PC-9 (cell line): ENCODE measurements around the gene B4GALNT3. TPM values are rescaled to one million over a fixed set of nuclear protein-coding genes. Genes with fewer than 3 reads are reported as not detected.

Experiments
- BruUV-seq: library from RNA; stranded (reverse); fragments of 400-500 nt; replicated peaks from 2 replicates; lab custom pipeline; 2021; lab: Mats Ljungman, UMichigan
- CTCF ChIA-PET: fragments of 300-600 bp; sonication (Branson Sonifier 250); formaldehyde crosslinking; loops from one replicate; lab custom pipeline; 2022; ENCODE audit warnings: antibody characterized with exemption; lab: Charles Lee
- POLR2A ChIA-PET: fragments of 300-600 bp; sonication (Branson Sonifier 250); formaldehyde crosslinking; loops from one replicate; lab custom pipeline; 2022; ENCODE audit warnings: antibody characterized with exemption; ENCODE audit not compliant: unreplicated experiment; lab: Charles Lee
- DNase-seq, 2 experiments: peaks; one replicate each; pipeline versions ENCODE4 v3.0.0 to v3.0.0-alpha.2; 2015 to 2022; ENCODE audit warnings: mixed read lengths in 1 of 2
- H2AFZ ChIP-seq: fragments of 200-600 bp; sonication (generic); 2 replicates; pipeline ENCODE4 v1.8.1; 2017; ENCODE audit warnings: antibody characterized with exemption
- H3F3A ChIP-seq: fragments of 200-600 bp; sonication (generic); 2 replicates; pipeline ENCODE4 v1.8.1; 2017; ENCODE audit warnings: antibody characterized with exemption, mild to moderate bottlenecking, low read depth; ENCODE audit not compliant: insufficient read depth
- H3K27ac ChIP-seq: fragments of 200-600 bp; sonication (generic); 2 replicates; pipeline ENCODE4 v1.6.1; 2016; ENCODE audit warnings: mixed run types
- H3K27me3 ChIP-seq: fragments of 200-600 bp; sonication (generic); 2 replicates; pipeline ENCODE4 v1.6.1; 2016; ENCODE audit warnings: low read depth, mixed run types; ENCODE audit not compliant: insufficient read depth
- H3K36me3 ChIP-seq: fragments of 200-600 bp; sonication (generic); 2 replicates; pipeline ENCODE4 v1.6.1; 2016; ENCODE audit warnings: low read depth, mixed run types
- H3K4me1 ChIP-seq: fragments of 200-600 bp; sonication (generic); replicated peaks from 2 replicates; pipeline ENCODE4 v1.6.1; 2016; ENCODE audit warnings: mixed run types; ENCODE audit not compliant: insufficient read depth
- H3K4me2 ChIP-seq: fragments of 200-600 bp; sonication (generic); 2 replicates; pipeline ENCODE4 v1.6.1; 2017; ENCODE audit warnings: mixed run types
- H3K4me3 ChIP-seq: fragments of 200-600 bp; sonication (generic); 2 replicates; pipeline ENCODE4 v1.6.1; 2016; ENCODE audit warnings: mixed run types
- H3K79me2 ChIP-seq: fragments of 200-600 bp; sonication (generic); 2 replicates; pipeline ENCODE4 v1.6.1; 2017; ENCODE audit warnings: low read depth, mixed run types
- H3K9me2 ChIP-seq: fragments of 200-600 bp; sonication (generic); 2 replicates; pipeline ENCODE4 v1.8.1; 2017; ENCODE audit warnings: mild to moderate bottlenecking; ENCODE audit not compliant: insufficient read depth
- H3K9me3 ChIP-seq: fragments of 200-600 bp; sonication (generic); 2 replicates; pipeline ENCODE4 v1.8.1; 2016; ENCODE audit warnings: low read depth; ENCODE audit not compliant: insufficient read depth
- H4K20me1 ChIP-seq: fragments of 200-600 bp; sonication (generic); 2 replicates; pipeline ENCODE4 v1.8.1; 2017; ENCODE audit not compliant: insufficient read depth
- EZH2 ChIP-seq: fragments of 200-600 bp; sonication (generic); IDR thresholded peaks from 2 replicates; pipeline ENCODE4 v1.8.0; 2017; ENCODE audit warnings: antibody characterized with exemption, low read depth
- intact Hi-C: fragments of 100-400 bp; cut with micrococcal nuclease; formaldehyde crosslinking; loops from one replicate; pipeline ENCODE4 v1.10.0; 2022; ENCODE audit not compliant: unreplicated experiment
- total RNA-seq: library from RNA; stranded (reverse); gene quantifications from 2 replicates; pipeline ENCODE4 v1.2.3, GENCODE V29; 2021
- TF ChIP-seq, protein P1 (sequence below): fragments of 200-600 bp; sonication (generic); conservative IDR thresholded peaks from 2 replicates; pipeline ENCODE4 v1.6.1; 2017; ENCODE audit warnings: mixed run types, antibody characterized with exemption, mild to moderate bottlenecking, moderate library complexity

Gene B4GALNT3
- total RNA-seq, 1 experiment from 2014 or later: 8.0 TPM

GRCh38 chr12:593396-594270 is 133.9 kb downstream of the B4GALNT3 start:
- H3F3A ChIP-seq: no peaks in the 10 kb centered on the region
- no peak overlapping the region for H3K4me3 ChIP-seq
- TF ChIP-seq, protein P1, sequence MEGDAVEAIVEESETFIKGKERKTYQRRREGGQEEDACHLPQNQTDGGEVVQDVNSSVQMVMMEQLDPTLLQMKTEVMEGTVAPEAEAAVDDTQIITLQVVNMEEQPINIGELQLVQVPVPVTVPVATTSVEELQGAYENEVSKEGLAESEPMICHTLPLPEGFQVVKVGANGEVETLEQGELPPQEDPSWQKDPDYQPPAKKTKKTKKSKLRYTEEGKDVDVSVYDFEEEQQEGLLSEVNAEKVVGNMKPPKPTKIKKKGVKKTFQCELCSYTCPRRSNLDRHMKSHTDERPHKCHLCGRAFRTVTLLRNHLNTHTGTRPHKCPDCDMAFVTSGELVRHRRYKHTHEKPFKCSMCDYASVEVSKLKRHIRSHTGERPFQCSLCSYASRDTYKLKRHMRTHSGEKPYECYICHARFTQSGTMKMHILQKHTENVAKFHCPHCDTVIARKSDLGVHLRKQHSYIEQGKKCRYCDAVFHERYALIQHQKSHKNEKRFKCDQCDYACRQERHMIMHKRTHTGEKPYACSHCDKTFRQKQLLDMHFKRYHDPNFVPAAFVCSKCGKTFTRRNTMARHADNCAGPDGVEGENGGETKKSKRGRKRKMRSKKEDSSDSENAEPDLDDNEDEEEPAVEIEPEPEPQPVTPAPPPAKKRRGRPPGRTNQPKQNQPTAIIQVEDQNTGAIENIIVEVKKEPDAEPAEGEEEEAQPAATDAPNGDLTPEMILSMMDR: no peak
- no peak for TF ChIP-seq EZH2
- POLR2A ChIA-PET: interaction anchor here (0.6 kb wide), 1 partner anchor 1097 kb away, joined by 5 read pairs; the partner anchor contains the start of gene ADIPOR2
- no peaks in the 10 kb centered on the region for H3K27me3 ChIP-seq
- intact Hi-C loops: no loop called here
- no peaks in the 10 kb centered on the region for H3K9me3 ChIP-seq
- H3K9me2 ChIP-seq: no peaks in the 10 kb centered on the region
- H3K79me2 ChIP-seq: no peaks in the 10 kb centered on the region
- H4K20me1 ChIP-seq: no peaks in the 10 kb centered on the region
- no peaks in the 10 kb centered on the region for H3K4me1 ChIP-seq
- H3K27ac ChIP-seq: no peak overlapping the region
- CTCF ChIA-PET: no interaction called here
- H3K36me3 ChIP-seq: no peaks in the 10 kb centered on the region
- DNase-seq: no peak
- no TSS peak for BruUV-seq
- H3K4me2 ChIP-seq: no peak overlapping the region
- H2AFZ ChIP-seq: no peak overlapping the region

DNA sequence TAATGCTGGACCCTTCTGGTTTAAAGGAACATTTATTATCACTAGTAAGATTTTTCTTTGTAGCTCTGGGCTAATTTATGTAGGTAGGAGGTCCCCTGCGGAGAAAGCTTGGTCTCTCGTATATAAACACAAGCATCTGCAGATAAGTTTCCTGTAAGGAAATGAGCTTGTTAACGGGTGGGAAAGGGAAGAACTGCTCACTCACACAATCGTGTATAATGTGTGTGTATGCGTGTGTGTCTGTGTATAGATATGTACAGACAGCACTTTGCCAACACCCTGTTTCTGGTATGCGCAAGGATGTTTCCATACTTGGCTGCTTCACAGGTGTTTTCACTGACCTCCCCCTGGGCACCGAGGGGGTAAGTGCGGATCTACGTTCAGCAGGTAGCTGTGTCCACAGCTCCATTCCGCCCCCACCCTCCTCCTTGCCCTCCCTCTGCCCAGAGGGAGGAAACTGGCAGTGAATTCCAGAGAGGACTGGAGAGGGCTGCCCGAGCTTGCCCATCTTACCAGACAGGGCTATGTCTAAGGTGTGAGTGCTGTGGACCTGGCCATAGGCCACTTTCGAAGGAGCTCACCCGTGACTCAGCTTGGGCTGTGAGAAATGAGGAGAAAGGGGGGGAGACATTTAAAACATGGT is 138.3 kb downstream of the B4GALNT3 start:
- H3F3A ChIP-seq: no peaks in the 10 kb centered on the region
- no peaks in the 10 kb centered on the region for H3K36me3 ChIP-seq
- DNase-seq: no peak
- TF ChIP-seq EZH2: no peak
- TF ChIP-seq, protein P1: no peak
- H3K4me3 ChIP-seq: no peak overlapping the region
- no peaks in the 10 kb centered on the region for H3K79me2 ChIP-seq
- no TSS peak for BruUV-seq
- no peaks in the 10 kb centered on the region for H3K9me3 ChIP-seq
- H4K20me1 ChIP-seq: no peaks in the 10 kb centered on the region
- H2AFZ ChIP-seq: no peak overlapping the region
- no peak overlapping the region for H3K4me2 ChIP-seq
- H3K27ac ChIP-seq: no peak overlapping the region
- POLR2A ChIA-PET: no interaction called here
- CTCF ChIA-PET: interaction anchor here (0.5 kb wide), 1 partner anchor 34 kb away, joined by 6 read pairs; no protein-coding TSS in a partner anchor
- no peaks in the 10 kb centered on the region for H3K27me3 ChIP-seq
- intact Hi-C loops: no loop called here
- no peaks in the 10 kb centered on the region for H3K4me1 ChIP-seq
- H3K9me2 ChIP-seq: peaks cover 5% of the 10 kb centered on the region; the same call in 1 of the 2 replicates

GRCh38 chr12:599756-600155 is 140.0 kb downstream of the B4GALNT3 start:
- BruUV-seq: no TSS peak
- no peaks in the 10 kb centered on the region; the same call in 1 of the 2 replicates for H3K9me3 ChIP-seq
- H2AFZ ChIP-seq: no peak overlapping the region
- H3K27ac ChIP-seq: no peak overlapping the region
- H3K36me3 ChIP-seq: no peaks in the 10 kb centered on the region
- no peaks in the 10 kb centered on the region for H4K20me1 ChIP-seq
- no peak for DNase-seq
- CTCF ChIA-PET: no interaction called here
- TF ChIP-seq, protein P1: no peak
- TF ChIP-seq EZH2: no peak
- no peak overlapping the region for H3K4me2 ChIP-seq
- H3K4me1 ChIP-seq: no peaks in the 10 kb centered on the region
- intact Hi-C loops: no loop called here
- H3F3A ChIP-seq: no peaks in the 10 kb centered on the region
- H3K9me2 ChIP-seq: peaks cover 5% of the 10 kb centered on the region; the same call in 1 of the 2 replicates
- no peak overlapping the region for H3K4me3 ChIP-seq
- POLR2A ChIA-PET: interaction anchor here (0.7 kb wide), 1 partner anchor 120 kb away, joined by 3 read pairs; no protein-coding TSS in a partner anchor
- H3K27me3 ChIP-seq: no peaks in the 10 kb centered on the region
- no peaks in the 10 kb centered on the region for H3K79me2 ChIP-seq
